Cardiac muscle cell (in vitro differentiated cells and primary cell): ENCODE results near the gene ARHGAP23. TPM values are rescaled to one million over a fixed set of nuclear protein-coding genes. Genes with fewer than 3 reads are reported as not detected.

Experiments
- DNase-seq, 2 donors: peaks; one replicate each; pipeline versions ENCODE4 v3.0.0 to v3.0.0-alpha.2; 2010 to 2017; ENCODE audit warnings: low read depth in 1 of 2, low spot score in 1 of 2
- H3K27ac ChIP-seq: fragments of 200-600 bp; sonication (generic); 2 replicates; pipeline ENCODE4 v1.5.1; 2016
- H3K27me3 ChIP-seq: fragments of 200-600 bp; sonication (generic); 2 replicates; pipeline ENCODE4 v1.6.0; 2016; ENCODE audit warnings: control low read depth
- H3K36me3 ChIP-seq: fragments of 200-600 bp; sonication (generic); 2 replicates; pipeline ENCODE4 v1.5.1; 2016; ENCODE audit warnings: control low read depth
- H3K4me1 ChIP-seq: fragments of 200-600 bp; sonication (generic); 2 replicates; pipeline ENCODE4 v1.8.1; 2017; ENCODE audit warnings: low read depth, mild to moderate bottlenecking, mixed run types
- H3K4me3 ChIP-seq: fragments of 200-600 bp; sonication (generic); 2 replicates; pipeline ENCODE4 v1.5.1; 2016; ENCODE audit warnings: mild to moderate bottlenecking
- H3K9me3 ChIP-seq: fragments of 200-600 bp; sonication (generic); 2 replicates; pipeline ENCODE4 v1.5.1; 2017; ENCODE audit warnings: low read depth, mild to moderate bottlenecking, control low read depth
- CTCF ChIP-seq: IDR thresholded peaks from 2 replicates; pipeline ENCODE4 v1.5.1; 2012; ENCODE audit warnings: low read depth, mild to moderate bottlenecking, low read length
- polyA plus RNA-seq: library from polyadenylated mRNA; unstranded; fragments of >200 nt; fragmentation: Nextera tagmentation; extraction: Ambion mirVana; gene quantifications from 2 replicates; pipeline ENCODE4 v1.2.1, GENCODE V29; 2016
- total RNA-seq: library from RNA; depleted of rRNA; stranded (reverse); fragments of >200 nt; gene quantifications from 2 replicates; pipeline ENCODE4 v1.2.3, GENCODE V29; 2016

The ARHGAP23 gene
- total and polyA plus RNA-seq, 2 experiments from 2014 or later, result 7.6 to 13.2 TPM

- DNase-seq, result peak in 1 of 2 donors; percentile 55
- Histone ChIP-seq H3K4me1 (peaks cover 11% of the 10 kb centered on the region), H3K36me3 (no peaks in the 10 kb centered on the region), H3K27me3 (no peaks in the 10 kb centered on the region), H3K27ac (peak overlapping the region; percentile 34), H3K4me3 (peak overlapping the region; percentile 43), H3K9me3 (no peaks in the 10 kb centered on the region)
- TF ChIP-seq CTCF, result no peak
Observed at GRCh38 chr17:38428643-38429371, 543 bp downstream of the ARHGAP23 start.

GRCh38 chr17:38429476-38430100 lies 1.3 kb downstream of the ARHGAP23 start:
- TF ChIP-seq CTCF, result no peak
- no peaks in the 10 kb centered on the region for H3K9me3 ChIP-seq
- no peaks in the 10 kb centered on the region for H3K36me3 ChIP-seq
- H3K27me3 ChIP-seq, result no peaks in the 10 kb centered on the region
- no peak for DNase-seq
- no peak overlapping the region for H3K4me3 ChIP-seq
- peaks cover 11% of the 10 kb centered on the region for H3K4me1 ChIP-seq
- peak overlapping the region; percentile 34 for H3K27ac ChIP-seq

GRCh38 chr17:38430316-38430715 lies 2.1 kb downstream of the ARHGAP23 start:
- no peaks in the 10 kb centered on the region for H3K9me3 ChIP-seq
- peaks cover 11% of the 10 kb centered on the region for H3K4me1 ChIP-seq
- no peak overlapping the region for H3K27ac ChIP-seq
- H3K36me3 ChIP-seq, result no peaks in the 10 kb centered on the region
- TF ChIP-seq CTCF, result no peak
- H3K27me3 ChIP-seq, result no peaks in the 10 kb centered on the region
- no peak overlapping the region for H3K4me3 ChIP-seq
- DNase-seq, result peak in 1 of 2 donors; percentile 78

GRCh38 chr17:38430822-38431221 lies 2.6 kb downstream of the ARHGAP23 start:
- H3K27ac ChIP-seq, result no peak overlapping the region
- TF ChIP-seq CTCF, result no peak
- no peak for DNase-seq
- no peak overlapping the region for H3K4me3 ChIP-seq
- peaks cover 11% of the 10 kb centered on the region for H3K4me1 ChIP-seq
- no peaks in the 10 kb centered on the region for H3K27me3 ChIP-seq
- no peaks in the 10 kb centered on the region for H3K36me3 ChIP-seq
- no peaks in the 10 kb centered on the region for H3K9me3 ChIP-seq

GRCh38 chr17:38431346-38432145 lies 3.3 kb downstream of the ARHGAP23 start:
- H3K36me3 ChIP-seq, result no peaks in the 10 kb centered on the region
- no peak for DNase-seq
- TF ChIP-seq CTCF, result no peak
- no peaks in the 10 kb centered on the region for H3K9me3 ChIP-seq
- H3K4me1 ChIP-seq, result peaks cover 11% of the 10 kb centered on the region
- H3K4me3 ChIP-seq, result no peak overlapping the region
- H3K27me3 ChIP-seq, result no peaks in the 10 kb centered on the region
- H3K27ac ChIP-seq, result no peak overlapping the region
